Cardiac fibroblast (primary cell): ENCODE data around the gene CLDN3.

Source experiments
- DNase-seq, 2 donors: peaks; one replicate each; pipeline versions ENCODE4 v3.0.0 to v3.0.0-alpha.2; 2010; ENCODE audit warnings: low read depth in 2 of 2
- H3K4me3 ChIP-seq, 2 donors: replicated peaks in 1 of 2; 1 replicate in 1 of 2; 2 replicates in 1 of 2; pipeline ENCODE4 v1.5.1; 2011; ENCODE audit warnings: low read depth in 2 of 2, low read length in 2 of 2, mild to moderate bottlenecking in 2 of 2, moderate library complexity in 1 of 2
- TF ChIP-seq, protein P1 (sequence below): IDR thresholded peaks from one replicate; pipeline ENCODE4 v1.5.1; 2011; ENCODE audit warnings: low read depth, mild to moderate bottlenecking, low read length, inconsistent platforms

CLDN3 gene

DNA sequence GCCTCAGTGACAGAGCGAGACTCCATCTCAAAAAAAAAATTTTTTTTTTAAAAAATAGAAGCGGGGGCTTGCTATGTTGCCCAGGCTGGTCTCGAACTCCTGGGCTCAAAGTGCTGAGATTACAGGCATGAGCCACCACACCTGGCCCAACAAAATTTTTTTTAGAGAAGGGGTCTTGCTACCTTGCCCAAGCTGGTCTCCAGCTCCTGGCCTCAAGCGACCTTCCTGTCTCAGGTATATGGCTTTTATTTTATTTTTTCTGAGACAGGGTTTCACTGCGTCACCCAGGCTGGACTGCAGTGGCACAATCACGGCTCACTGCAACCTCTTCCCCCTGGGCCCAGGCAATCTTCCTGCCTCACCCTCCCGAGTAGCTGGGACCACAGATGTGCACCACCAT lies 29.9 kb downstream of the CLDN3 start:
- H3K4me3 ChIP-seq = no peak overlapping the region
- TF ChIP-seq, protein P1, sequence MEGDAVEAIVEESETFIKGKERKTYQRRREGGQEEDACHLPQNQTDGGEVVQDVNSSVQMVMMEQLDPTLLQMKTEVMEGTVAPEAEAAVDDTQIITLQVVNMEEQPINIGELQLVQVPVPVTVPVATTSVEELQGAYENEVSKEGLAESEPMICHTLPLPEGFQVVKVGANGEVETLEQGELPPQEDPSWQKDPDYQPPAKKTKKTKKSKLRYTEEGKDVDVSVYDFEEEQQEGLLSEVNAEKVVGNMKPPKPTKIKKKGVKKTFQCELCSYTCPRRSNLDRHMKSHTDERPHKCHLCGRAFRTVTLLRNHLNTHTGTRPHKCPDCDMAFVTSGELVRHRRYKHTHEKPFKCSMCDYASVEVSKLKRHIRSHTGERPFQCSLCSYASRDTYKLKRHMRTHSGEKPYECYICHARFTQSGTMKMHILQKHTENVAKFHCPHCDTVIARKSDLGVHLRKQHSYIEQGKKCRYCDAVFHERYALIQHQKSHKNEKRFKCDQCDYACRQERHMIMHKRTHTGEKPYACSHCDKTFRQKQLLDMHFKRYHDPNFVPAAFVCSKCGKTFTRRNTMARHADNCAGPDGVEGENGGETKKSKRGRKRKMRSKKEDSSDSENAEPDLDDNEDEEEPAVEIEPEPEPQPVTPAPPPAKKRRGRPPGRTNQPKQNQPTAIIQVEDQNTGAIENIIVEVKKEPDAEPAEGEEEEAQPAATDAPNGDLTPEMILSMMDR = no peak
- DNase-seq = no peak

DNA sequence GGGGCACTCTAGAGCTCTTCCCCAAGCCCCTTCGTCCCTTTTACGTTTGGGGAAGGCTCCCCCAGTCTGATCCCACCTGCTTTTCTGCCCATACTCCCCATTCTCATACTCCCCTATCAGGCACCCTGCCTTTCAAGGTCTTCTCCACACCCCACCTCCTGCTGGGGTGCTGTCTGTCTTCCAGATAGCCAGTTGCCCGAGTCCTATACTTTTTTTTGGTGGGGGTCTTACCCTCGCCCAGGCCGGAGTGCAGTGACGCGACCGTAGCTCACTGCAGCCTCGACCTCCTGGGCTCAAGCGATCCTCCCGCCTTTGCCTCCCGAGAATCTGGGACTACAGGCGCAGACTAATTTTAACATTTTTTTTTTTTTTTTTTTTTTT lies 30.7 kb downstream of the CLDN3 start:
- peak overlapping the region; percentile 79 to 88 for H3K4me3 ChIP-seq
- no peak for DNase-seq
- TF ChIP-seq, protein P1 = no peak

DNA sequence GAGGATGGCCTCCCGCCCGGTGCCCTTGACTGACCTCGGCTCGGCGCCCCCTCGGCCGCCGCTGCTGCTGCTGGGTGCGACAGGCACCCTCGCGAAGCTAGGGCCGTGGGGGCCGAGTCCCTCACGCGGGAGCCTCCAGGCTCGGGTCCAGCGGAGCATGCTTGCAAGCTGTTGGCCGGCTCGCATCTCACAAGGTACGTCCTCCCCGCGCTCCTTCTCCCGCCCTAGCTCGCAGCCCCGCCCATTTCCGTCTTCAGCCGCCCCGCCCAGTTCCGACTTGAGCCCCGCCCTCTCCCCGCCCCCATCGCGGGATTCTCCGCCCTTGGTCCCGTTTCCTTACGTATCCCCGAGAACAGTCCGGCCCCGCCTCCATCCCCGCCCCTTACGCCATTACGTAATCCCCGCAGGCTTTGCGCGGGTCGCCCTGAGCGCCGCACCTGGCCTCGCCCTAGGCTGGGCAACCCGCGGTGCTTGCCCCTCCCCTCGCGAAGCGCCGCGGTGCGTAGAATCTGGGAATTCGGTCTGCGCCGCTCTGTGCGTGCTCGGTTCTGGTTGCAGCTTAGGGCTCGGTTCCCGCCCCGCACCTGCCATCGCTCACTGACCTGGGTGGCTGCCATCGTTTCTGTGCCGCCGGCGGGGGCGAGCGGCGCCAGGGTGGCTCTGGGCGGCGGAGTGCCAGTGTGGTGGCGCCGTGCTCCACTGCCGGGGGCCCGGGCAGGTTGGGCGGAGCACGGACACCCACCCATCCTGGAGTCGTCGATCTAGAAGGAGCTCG lies 31.3 kb downstream of the CLDN3 start, which contains the start of gene ABHD11:
Gene ABHD11 (minus strand): TSS at position 191 of the 775 bp plus-strand sequence. CDS start 32 bp downstream, at position 159.
- peak; percentile 98 for DNase-seq
- H3K4me3 ChIP-seq = peak within 1 kb of the TSS; percentile 79 to 88
- TF ChIP-seq, protein P1 = no peak

DNA sequence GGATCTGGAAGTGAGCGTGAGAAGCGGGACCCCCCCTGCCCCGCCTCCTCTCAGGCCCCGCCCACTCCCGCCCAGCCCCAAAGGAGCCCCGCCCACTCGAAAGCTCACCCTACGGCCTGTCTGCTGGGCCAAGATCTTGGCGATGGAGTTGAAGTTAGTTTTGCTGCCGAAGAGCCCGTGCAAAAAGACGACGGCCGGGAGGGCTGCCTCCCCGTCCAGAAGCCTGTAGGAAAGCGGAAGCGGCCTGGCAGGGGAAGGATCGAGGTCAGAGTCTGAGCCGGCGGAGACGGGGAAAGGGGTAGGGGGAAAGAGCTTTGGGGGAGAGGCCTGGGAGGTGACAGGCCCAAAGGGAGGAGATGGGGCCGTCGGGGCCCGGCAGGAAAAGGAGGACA lies 31.9 kb downstream of the CLDN3 start:
- peak overlapping the region; percentile 79 to 88 for H3K4me3 ChIP-seq
- TF ChIP-seq, protein P1 = no peak
- DNase-seq = peak; percentile 54 to 69

DNA sequence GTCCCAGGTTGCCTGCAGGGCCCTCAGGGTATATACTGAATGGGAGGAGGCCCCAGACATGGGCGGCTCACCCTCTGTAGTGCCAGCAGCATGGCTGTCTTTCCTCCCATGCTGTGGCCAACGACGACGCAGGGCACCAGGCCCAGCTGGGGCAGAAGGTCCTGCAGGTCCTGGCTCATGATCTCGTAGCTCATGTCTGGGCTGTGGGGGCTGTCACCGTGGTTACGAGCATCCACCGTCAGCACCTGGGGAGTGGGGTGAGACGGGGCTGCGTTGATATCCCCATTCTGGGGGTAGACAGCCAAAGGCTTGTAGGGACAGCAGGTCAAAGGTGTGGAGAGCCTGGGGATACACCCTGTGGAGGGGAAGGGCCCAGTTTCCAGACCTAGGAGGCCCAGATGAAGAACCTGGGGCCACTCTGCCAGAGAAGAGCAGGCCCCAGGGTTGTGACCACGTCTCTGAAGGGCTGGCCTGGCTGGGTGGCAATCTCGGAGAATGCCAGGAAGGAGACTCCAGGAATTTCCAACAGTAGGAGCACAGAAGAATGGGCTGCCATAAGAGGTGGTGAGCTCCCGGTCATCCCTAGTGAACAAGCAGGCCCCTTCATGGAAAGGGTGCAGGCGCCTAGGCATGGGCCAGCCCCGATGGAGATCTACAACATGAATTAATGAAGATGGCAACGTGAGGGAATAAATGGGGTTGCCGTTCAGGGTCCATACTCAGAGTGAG lies 32.4 kb downstream of the CLDN3 start:
- H3K4me3 ChIP-seq = peak overlapping the region; percentile 79 to 88
- TF ChIP-seq, protein P1 = no peak
- DNase-seq = no peak

DNA sequence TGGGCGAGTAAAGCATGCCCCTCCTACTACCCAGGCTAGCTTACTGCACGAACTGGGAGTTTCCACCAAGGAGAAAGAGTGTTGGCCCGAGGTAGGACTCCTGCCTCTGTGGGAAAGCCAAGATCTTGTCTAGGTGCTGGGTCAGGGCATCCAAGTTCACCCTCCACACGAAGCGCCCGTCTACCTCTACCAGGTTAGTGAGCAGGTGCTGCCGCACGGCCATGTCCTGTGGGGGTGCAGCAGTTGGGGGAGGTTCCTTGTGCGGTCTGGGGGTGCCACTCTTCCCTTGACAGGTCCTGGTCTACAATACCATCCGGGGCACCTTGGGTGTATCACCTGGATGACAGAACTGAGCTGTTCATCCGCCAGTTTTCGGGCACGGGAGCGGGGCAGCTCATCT lies 33.2 kb downstream of the CLDN3 start:
- DNase-seq = no peak
- TF ChIP-seq, protein P1 = no peak
- H3K4me3 ChIP-seq = no peak overlapping the region
